ENCODE measurements around the gene RCAN2.
"Not testable (repeated sequence)": the region's sequence is repeated elsewhere in the genome, so short reads cannot be mapped to it uniquely, and the experiment has no call there.

The RCAN2 gene

DNA sequence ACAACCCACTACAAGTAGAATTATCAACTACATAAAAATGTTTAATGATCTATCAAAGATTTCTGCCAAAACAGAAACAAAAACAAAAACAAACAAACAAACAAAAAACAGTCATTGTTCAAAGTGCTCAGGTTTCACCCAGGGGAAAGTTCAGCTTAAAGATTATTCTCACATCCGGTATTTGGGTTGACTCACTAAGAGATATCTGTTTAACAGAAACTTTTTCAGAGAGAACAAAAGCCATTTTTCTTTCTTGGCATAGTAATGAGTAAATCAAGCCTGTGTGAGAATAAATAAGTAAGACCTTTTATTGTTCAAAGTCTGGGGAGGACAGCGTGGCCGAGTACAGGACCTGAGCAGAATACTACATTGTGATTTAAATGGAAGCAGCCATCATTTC is 143.6 kb downstream of the RCAN2 start:
- in situ Hi-C loops (cut with MboI; ENCODE audit: low sequenced_read_pairs), result no loop called here

DNA sequence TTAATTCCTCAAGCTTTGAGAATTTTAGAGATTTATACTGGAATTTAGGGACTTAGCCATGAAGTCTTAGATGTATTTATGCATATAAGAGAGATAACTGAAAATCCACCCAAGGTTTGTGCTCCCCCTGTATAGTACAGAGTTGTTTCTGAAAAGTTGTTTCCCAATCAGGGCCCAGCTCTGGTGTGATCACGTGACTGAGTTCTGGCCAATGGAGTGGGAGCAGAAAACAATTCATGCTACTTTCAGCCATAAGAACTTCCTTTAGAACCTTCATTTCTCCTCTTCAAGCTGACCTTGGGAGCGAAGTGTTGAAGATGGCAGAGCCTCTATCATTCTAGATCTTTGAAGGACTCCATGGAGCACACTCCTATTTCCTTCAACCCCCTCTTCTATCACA is 151.0 kb downstream of the RCAN2 start:
- in situ Hi-C loops (cut with MboI; ENCODE audit: low sequenced_read_pairs), result no loop called here

DNA sequence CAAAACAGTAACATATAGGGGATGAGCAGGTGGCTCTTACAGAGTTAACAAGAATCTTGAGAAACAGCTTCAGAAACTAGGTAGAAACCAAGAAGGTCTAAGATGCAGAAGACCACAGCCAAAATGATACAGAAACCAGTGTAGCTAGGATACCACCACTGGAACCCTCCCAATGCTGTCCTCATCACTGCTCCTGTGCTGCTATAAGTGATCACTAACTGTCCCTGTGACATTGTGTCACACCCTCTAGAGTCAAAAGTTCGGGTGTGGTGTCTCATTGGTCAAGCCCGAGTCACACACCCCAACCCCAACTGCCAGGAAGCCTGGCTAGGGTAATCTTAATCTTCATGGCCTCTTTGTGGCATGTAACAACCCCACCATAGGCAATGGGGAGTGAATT is 153.1 kb downstream of the RCAN2 start:
- in situ Hi-C loops (cut with MboI; ENCODE audit: low sequenced_read_pairs), result no loop called here

DNA sequence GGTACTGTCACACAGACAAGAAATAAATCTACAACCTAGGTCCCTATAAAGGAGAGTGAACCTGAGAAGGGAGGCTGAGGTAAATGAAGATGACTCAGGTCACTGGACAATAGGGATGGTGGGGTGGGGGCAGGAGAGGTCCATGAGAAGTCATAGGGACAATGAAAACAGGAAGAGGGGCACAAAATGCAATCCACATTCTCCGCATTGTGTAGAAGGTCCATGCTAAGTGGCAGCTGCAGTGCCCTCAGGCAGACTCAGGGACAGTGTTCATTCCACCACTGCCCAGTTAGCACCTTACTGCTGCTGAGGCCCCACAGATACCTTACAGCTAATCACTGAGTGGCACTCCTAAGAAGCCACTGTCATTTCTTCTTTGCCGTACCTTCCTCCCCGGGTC is 156.8 kb downstream of the RCAN2 start:
- in situ Hi-C loops (cut with MboI; ENCODE audit: low sequenced_read_pairs), result no loop called here

DNA sequence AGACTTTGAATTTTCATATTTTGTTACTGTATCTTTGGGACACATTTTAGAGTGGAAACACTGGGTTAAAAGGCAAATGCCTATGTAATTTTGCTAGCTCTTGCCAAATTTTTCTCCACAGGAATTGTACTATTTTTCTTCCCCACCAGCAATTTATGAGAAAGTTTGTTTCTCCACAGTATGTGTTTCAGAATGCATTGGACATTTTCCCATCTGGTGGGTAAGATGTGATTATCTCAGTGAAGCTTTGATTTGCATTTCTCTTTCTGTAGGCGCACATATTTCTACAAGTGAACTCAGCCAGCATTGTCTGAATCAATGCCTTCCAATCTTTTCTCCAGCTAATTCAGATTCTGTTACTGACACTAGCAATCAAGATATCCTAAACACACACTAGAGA is 157.8 kb downstream of the RCAN2 start:
- in situ Hi-C loops (cut with MboI; ENCODE audit: low sequenced_read_pairs), result no loop called here

DNA sequence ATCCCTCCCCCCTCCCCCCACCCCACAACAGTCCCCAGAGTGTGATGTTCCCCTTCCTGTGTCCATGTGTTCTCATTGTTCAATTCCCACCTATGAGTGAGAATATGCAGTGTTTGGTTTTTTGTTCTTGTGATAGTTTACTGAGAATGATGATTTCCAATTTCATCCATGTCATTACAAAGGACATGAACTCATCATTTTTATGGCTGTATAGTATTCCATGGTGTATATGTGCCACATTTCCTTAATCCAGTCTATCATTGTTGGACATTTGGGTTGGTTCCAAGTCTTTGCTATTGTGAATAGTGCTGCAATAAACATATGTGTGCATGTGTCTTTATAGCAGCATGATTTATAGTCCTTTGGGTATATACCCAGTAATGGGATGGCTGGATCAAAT is 158.8 kb downstream of the RCAN2 start:
- in situ Hi-C loops (cut with MboI; ENCODE audit: low sequenced_read_pairs), result not testable (repeated sequence)

DNA sequence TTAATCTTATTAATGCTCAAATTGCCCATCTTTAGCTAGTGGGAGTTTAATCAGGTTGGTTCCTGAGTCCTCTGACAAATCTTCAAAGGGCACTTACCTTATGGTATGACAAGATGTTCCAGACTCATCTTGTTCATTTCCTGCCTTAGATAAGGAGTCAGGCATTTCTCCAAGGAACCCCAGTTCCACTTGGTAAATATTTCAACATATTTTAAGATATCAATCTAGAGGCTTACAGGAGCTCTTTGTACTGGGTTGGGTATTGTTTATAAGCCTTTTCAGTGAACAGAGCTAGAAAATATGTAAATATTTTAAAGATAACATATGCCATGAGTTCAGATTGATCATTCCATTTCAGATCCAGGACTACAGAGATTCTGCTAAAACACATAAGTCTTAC is 159.8 kb downstream of the RCAN2 start:
- in situ Hi-C loops (cut with MboI; ENCODE audit: low sequenced_read_pairs), result no loop called here

DNA sequence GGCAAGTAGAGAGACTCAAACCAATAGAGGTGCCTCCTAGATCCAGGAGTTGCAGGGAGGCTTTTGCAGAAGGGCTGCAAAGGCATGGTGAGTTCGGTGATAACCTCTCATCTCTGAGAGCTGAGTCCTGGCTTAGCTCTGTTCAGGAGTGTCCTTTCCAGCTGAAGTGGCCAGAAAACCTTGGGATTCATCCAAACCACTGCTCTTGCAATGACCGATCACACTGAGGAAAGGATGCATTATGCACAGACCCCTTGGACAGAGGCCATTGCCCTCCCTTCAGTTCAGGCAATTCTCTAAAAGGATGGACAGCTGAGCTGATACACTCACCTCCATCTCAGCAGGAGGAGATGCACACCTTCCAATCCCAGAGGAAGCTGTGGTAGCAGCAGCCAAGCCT is 161.7 kb downstream of the RCAN2 start:
- in situ Hi-C loops (cut with MboI; ENCODE audit: low sequenced_read_pairs), result no loop called here

DNA sequence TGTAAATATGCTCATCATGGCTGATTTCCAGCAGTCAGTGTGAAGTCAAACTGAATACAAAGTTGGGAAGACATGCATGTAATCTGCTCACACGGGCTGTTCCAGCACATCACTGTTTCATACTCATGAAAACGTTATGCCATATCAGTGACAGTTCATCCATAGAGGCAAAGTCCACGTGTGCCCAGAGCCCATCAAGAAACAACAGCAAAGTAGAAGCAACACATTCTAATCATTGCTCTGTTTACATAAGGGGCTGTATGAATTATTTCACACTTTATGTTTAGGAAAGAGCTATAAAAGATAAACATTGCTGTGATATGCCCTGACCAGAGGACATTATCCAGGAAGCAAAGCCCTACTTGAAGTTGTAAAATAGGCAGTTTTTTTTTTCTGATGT is 163.5 kb downstream of the RCAN2 start:
- in situ Hi-C loops (cut with MboI; ENCODE audit: low sequenced_read_pairs), result no loop called here

DNA sequence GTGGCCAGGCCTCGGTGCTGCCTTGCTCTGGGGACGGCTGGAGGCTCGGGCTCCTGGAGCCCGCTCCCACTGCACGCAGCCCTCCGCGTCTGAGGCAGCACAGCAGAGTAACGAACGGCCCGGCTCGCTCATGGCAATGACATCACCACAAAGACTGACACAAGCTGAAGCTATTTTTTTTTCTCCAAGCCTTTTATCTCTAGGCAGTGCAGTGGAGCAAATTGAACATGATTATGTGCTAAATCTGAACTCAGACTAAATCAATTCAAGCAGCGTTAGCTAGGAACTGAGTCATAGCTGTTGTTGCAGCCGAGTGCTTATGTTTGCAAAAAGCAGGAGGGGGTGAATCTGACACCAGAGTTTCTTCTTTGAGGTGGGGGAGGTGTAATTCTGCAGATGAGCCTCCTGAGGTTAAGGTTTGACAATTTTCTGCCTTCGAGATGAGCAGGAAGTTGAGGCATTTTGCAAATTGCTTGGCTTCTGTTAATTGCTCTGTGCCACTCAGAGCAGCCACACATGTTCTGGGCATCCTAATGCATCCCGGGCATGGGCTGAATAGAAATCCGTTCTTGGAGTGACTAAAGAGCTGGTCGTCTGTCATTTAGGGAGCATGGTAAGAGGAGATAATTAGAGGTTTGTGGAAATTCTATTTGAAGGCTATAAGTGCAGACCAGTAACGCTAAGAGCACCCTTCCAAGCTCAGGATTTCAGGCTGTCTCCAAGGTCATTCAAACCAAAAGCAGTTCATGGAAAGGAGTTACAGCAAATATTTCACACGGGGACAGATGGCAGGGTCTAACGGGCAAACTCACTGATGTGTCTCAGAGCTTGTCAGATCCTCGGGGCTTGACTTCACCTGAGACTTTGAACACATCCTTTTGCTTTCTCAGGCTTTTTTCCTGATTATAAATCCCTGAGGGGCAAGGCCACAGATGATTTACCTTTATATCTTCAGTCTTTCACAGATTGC is 165.4 kb downstream of the RCAN2 start:
- in situ Hi-C loops (cut with MboI; ENCODE audit: low sequenced_read_pairs), result no loop called here

DNA sequence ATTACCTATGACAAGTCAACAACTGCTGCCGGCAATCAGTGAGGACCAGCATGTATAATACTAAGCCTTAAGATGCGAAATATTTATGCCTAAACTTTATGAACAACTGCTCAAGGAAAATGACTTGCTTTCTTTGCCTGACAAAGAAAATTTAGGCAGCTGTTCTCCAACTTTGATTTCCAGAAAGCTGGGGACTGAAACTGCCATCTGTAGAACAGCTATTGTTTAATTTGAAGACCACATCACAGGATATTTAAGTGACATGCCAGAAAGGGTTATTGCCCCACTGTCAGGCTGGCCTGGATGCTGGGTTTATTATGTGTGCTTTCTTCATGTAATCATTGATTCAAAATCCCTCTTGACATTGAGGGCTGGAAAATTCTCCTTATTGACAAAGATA is 166.5 kb downstream of the RCAN2 start:
- in situ Hi-C loops (cut with MboI; ENCODE audit: low sequenced_read_pairs), result no loop called here

DNA sequence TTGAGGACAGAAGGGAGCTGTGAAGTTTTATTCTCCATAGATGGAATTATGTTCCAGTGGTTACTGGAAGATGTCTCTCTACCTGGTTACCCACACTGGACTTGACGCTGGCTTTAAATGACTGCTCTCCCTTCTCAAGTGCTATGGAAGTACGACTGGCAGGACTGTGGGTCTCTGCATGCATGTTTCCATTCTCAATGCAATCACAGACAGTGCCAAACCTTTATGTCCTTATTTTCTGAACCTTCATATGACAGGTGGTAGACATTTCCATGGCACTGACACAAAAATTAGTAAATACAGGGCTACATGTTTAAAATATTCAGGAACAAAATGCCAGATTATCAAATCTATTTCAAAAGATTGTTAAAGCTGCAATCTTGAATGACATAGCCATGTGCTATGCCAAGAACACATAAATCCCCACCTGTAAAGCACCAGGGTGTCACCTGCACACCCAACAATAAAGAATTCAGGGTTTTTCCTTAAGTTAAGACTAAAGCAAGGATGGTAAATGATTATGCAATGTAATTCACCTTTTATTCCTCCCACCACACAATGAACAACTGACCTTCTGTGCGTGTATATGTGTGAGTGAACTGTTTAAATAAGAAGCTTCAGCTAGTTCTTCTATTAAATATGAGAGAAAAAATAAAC is 167.2 kb downstream of the RCAN2 start:
- in situ Hi-C loops (cut with MboI; ENCODE audit: low sequenced_read_pairs), result no loop called here

DNA sequence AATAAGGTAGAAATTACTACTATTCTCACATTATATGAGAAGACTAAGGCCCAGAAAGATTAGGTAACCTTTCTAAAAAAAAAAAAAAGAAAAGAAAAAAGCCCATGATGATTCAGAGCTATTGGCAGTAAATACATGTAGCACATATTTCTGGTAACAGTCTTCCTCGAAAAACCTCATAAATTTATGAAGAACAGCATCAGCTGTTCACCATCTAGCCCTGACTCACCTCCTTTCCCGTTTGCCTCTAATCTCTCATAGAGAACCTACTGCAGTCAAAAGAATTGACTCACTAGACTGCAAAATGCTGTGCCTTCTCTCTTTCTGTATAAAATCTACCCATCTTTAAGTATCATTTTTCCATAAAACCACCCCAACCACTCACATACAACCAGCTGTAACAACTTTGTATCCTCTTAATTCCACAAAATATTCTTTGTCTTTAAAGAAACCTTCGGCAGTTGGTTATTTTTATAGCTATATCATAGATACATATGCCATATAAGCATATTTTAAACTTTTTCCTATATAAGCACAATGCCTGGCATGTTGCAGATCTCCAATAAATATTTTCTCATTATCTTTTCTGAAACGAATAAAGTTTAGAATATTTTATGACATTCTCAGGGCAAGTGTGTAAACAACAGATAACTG is 167.8 kb downstream of the RCAN2 start:
- in situ Hi-C loops (cut with MboI; ENCODE audit: low sequenced_read_pairs), result no loop called here

DNA sequence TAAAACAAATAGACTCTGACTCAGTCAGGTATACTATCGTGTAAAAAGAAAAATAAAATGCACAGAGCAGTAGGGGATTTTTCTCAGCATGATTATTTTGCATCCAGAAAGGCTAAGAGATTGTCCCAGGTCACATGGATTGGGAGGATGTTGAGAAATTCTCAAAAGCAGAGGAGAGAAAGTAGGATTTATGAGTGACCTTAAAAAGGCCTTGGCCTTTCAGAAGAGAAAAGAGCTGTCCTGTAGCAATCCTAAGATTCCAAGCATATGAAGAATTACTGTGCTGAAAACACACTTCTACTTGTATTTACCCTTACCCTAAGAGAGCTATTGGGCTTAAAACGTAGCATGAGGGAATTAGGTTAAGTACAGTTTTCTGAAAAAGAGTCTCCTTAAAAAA is 170.7 kb downstream of the RCAN2 start:
- in situ Hi-C loops (cut with MboI; ENCODE audit: low sequenced_read_pairs), result no loop called here

DNA sequence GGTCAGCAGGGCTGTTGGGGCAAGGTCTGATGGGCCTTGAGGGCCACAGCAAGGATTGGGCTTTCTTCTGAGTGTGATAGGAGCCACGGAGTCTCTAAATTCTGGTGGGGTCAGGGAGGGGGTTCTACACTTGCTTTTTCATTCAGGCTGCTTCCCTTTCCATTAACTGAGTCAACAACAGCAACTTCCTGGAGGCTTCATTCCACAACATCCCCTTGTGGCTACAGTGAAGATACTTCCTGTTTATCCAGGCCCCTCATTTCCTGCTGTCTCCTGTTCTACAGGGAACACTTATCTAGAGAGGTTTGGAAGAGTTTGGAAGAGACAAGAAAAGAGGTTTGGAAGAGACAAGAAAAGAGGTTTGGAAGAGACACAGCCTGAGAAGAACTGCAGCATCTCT is 175.7 kb downstream of the RCAN2 start:
- in situ Hi-C loops (cut with MboI; ENCODE audit: low sequenced_read_pairs), result no loop called here

DNA sequence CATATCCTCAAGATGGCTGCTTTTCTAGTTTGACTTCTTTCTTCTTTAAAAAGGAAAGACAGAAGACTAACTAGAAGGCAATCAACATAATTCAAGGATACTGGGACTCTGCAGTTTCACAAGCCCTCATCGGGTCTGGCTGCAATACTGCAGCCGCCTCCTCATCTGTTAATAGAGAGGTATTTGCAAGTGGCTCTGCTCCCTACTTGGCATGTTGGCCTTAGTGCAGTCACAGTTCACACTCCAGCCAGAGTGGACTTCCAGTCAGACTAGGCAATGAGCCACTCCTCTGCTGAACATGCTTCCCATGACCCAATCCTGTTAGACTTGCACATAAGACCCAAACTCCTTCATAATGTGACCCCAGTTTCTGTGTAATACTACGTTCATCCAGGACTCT is 178.6 kb downstream of the RCAN2 start:
- in situ Hi-C loops (cut with MboI; ENCODE audit: low sequenced_read_pairs), result no loop called here

DNA sequence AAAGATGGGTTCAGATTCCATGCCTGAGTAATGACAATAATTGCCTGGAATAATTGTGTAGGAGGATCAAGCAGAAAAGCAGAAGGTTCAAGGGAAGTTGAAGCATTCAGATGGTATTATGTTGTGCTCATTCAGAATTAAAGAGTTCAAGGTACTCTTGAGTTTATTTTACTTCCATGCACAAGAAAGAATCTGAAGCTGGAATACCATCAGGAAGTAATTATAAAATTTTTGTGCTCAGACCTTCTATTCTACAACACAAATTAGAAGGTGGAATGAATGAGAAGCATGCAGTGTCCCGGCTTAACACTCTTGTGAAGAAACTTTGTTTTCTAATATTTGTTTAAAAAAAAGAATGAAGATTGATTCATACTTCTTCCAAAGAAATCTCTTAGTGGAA is 181.1 kb downstream of the RCAN2 start:
- in situ Hi-C loops (cut with MboI; ENCODE audit: low sequenced_read_pairs), result no loop called here

DNA sequence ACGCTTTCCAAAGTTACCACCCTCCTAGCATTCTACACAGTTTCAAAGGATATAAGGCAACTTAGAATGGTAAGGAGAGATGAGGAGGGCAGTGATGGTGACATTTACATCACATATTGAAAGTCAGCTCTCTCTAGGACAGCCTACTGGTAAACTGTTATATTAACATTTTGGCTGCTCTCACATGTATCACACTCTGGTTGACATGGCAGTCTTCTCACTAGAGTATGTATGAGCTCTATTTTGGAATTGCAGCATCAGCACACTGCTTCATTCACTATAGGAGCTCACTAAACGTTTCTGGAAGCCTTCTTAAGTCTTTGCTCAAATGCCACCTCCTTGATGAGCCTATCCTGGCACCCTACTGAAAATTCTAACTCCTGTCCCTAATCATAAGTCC is 184.8 kb downstream of the RCAN2 start:
- in situ Hi-C loops (cut with MboI; ENCODE audit: low sequenced_read_pairs), result no loop called here

DNA sequence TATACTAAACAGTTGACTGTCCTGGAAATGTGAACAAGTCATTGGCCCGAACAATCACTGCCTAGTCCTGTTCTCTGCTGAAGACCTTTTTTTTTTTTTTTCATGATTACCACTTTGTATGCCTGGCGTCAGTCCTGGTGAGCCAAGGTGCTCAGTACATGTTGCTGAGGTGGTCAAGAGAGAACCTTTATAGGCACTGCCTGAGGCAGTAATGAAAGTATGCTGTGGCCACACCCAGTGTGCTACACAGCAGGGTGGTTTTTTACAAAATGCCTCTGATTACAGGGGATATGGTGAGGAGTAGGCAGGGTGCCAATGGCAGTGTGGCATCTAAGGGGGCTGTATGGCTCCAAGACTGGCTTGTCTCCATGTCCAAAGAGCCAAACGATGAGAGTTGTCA is 185.4 kb downstream of the RCAN2 start:
- in situ Hi-C loops (cut with MboI; ENCODE audit: low sequenced_read_pairs), result no loop called here

DNA sequence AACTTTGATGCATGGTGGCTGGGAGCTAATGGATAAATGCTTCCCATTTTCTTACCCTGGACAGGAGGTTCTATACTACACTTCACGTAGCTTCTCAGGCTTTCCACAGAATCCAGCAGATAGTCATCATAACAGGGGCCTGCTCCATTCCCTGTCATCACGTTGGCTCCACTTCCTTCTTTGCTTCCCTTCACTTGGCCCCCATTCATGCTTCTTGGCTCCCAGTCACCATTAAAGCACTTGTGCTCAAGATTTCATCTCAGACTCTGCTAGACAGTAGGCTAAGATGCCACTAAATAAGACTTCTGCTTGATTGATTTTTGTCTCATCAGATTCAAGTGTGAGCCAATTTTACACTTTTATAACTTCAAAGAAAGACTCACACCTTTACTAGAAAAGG is 186.0 kb downstream of the RCAN2 start:
- in situ Hi-C loops (cut with MboI; ENCODE audit: low sequenced_read_pairs), result no loop called here

DNA sequence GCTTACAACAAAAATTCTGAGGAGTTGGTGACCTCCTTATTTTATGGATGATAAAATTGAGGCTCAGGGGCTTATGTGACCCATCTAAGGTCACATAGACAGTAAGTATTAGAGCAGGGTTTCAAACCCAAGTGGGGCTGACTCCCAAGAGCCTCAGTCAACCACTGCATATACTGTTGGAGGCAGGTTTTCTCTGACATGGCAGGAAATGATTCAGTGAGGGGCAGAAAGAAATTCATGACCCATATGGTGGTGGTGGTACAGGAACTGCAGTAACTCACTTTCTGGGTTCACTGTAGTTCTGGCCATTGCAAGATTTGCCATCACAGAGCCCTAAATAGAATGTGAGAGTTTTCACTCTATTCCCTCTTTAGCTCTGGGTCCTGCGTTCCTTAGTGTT is 188.4 kb downstream of the RCAN2 start:
- in situ Hi-C loops (cut with MboI; ENCODE audit: low sequenced_read_pairs), result no loop called here

DNA sequence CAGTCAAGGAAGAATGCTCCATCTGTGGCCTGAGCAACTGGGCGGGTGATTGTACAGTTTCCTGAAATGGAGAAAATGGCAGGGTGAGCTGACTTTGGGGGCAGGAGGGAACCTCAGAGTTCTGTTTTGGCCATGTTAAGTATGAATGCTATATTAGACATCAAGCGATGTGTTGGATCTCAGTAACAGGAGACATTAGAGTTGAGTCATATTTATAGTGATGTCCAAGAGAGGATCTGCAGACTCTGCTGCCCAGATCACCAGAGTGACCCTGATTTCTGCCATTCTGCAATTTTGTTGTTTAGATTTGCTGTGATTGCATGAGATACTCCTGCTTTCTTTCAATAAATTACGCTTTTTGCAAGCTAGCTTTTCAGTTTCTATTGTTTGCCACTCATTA is 189.1 kb downstream of the RCAN2 start:
- in situ Hi-C loops (cut with MboI; ENCODE audit: low sequenced_read_pairs), result no loop called here
